DLD1 (cell line): ENCODE data around the gene LENG8.
"Not testable (repeated sequence)": the region's sequence is repeated elsewhere in the genome, so short reads cannot be mapped to it uniquely, and the experiment has no call there.

ENCODE experiments used
- in situ Hi-C: cut with HindIII; loops from 2 replicates; pipeline ENCODE4 v1.10.0; 2017; ENCODE audit warnings: low sequenced_read_pairs

The LENG8 gene

DNA sequence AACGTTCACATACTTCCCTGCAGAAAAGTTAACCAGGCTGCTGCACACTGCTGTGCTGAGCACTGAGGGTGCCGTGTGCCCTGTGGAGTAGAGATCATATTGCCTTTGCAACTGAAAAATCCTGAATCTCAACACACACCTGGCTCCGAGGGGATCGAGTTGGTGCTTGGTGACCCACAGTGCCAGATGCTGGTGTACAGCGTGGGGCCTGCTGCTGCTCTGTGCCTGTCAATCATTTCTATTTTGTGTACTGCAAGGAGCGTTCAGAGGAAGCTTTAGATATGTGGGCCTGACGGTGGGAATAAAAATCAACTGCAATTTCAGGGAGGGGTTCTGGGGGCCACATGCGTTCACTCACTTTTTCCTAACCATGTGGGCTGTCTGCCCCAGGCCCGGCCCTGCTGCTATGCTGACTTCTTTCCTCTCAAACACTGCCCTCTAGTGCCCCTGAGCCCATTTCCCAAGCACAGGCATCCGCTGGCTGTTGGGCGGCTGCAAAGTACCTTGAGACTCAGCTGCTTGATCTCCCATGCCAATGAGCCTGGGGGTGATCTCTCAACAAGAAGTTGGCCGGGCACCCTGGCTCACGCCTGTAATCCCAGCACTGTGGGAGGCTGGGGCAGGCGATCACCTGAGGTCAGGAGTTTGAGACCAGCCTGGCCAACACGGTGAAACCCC, 9.7 kb upstream of the LENG8 start:
- in situ Hi-C loops, result no loop called here

- in situ Hi-C loops, result no loop called here
Observed at GRCh38 chr19:54440641-54441040, 8.4 kb upstream of the LENG8 start.

DNA sequence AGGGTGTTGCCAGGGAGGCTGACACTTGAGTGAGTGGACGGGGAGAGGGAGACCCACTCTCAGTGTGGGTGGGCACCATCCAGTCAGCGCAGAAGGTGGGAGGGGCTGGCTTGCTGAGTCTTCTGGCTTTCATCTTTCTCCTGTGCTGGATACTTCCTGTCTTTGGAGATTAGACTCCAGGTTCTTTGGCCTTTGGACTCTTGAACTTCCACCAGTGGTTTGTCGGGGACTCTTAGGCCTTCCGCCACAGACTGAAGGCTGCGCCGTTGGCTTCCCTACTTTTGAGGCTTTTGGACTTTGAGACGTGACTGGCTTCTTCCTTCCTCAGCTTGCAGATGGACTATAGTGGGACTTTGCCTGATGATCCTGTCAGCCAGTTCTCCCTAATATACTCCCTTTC, 4.3 kb upstream of the LENG8 start:
- in situ Hi-C loops, result no loop called here

DNA sequence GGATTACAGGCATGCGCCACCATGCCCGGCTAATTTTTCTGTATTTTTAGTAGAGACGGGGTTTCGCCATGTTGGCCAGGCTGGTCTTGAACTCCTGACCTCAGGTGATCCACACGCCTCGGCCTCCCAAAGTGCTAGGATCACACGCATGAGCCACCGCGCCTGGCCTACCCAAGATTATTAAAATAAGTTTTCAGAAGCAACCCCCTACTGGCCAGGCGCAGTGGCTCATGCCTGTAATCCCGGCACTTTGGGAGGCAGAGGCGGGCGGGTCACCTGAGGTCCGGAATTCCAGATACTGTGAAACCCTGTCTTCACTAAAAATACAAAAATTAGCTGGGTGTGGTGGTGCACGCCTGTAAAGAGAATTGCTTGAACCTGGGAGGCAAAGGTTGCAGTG, 2.6 kb upstream of the LENG8 start:
- in situ Hi-C loops, result not testable (repeated sequence)

DNA sequence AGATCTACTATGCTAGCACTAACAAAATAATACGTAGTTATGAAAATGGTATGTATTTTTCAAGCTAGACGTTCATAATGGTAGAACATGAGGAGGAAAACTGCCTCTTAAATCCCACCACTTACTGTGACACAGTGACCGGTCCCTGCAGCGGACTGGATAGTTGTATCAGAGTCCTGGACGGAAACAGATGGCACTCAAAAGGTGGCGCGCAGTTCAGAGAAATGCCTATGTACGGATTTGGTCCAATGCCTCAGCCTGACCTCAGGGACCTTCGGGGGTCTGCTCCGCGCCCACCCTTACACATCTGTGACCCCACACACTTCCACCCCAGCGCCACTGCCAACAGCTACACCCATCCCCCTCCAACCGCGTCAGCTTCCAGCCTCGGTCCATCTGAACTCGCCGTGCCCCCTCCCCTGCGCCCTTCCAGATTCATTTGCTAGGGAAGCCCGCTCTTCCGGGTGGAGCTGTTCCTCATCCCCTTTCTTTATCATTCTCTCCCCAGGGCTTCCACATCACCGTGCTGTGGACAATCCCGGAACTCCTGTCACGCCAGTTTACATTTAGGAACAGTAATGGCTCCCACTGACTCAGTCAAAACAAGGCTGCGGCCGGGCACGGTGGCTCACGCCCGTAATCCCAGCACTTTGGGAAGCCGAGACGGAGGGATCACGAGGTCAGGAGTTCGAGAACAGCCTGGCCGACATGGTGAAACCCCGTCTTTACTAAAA, 792 bp upstream of the LENG8 start:
- in situ Hi-C loops, result no loop called here

DNA sequence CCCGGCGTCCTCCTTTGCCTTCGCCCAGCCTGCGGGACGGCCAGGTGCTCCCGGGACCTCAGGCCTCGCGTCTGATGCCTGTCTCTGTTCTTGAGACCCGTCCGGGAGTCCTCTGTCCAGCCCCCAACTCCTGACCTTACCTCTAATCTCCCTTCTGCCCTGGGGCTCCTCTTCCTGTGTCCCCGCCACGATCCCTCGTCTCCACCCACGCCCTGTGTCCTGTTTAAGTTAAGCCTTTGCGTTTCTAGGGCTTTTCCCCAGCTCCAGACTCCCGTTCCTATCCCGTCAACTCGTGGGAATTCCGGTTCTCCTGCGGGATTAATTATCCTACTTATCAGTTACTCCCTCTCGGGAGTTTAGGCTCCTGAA, 686 bp downstream of the LENG8 start:
- in situ Hi-C loops, result no loop called here

- in situ Hi-C loops, result no loop called here
Observed at GRCh38 chr19:54451331-54451871, 2.4 kb downstream of the LENG8 start.

GRCh38 chr19:54451997-54452396, 3.0 kb downstream of the LENG8 start:
- in situ Hi-C loops, result no loop called here

GRCh38 chr19:54452626-54453025, 3.6 kb downstream of the LENG8 start:
- in situ Hi-C loops, result no loop called here

DNA sequence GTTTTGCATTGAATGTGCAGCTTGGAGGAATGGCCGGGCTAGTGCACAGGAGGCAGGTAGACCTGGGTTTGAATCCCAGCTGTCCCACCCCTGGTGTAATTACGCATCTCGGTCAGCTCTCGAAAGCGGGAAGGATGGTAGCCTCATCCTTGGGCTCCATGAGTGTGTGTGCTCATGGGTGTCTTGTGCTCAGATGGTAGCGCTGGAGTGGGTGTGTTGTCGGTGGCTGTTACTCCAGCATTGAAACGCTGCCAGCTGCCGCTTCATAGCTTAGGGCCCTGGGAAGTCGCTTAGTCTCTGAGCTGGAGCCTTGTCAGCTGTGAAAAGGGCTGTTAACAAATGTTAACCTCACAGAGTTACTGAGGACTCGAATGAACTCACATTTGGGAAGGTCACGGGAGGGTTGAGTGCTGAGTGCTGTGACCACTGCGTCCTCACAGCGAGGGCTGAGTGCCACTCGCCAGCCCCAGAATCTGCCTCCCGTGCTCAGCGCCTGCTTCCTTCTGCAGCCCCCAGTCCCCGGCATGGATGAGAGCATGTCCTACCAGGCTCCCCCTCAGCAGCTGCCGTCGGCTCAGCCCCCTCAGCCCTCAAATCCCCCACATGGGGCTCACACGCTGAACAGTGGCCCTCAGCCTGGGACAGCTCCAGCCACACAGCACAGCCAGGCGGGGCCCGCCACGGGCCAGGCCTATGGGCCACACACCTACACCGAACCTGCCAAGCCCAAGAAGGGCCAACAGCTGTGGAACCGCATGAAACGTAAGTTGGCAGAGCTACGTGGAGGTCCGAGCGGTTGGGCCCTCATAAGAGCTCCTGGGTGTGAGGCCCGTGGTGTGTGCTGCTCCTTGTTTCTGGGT, 5.2 kb downstream of the LENG8 start:
- in situ Hi-C loops, result no loop called here

GRCh38 chr19:54454781-54455675, 6.0 kb downstream of the LENG8 start:
- in situ Hi-C loops, result no loop called here

- in situ Hi-C loops, result no loop called here
Observed at GRCh38 chr19:54455786-54456422, 6.9 kb downstream of the LENG8 start.

DNA sequence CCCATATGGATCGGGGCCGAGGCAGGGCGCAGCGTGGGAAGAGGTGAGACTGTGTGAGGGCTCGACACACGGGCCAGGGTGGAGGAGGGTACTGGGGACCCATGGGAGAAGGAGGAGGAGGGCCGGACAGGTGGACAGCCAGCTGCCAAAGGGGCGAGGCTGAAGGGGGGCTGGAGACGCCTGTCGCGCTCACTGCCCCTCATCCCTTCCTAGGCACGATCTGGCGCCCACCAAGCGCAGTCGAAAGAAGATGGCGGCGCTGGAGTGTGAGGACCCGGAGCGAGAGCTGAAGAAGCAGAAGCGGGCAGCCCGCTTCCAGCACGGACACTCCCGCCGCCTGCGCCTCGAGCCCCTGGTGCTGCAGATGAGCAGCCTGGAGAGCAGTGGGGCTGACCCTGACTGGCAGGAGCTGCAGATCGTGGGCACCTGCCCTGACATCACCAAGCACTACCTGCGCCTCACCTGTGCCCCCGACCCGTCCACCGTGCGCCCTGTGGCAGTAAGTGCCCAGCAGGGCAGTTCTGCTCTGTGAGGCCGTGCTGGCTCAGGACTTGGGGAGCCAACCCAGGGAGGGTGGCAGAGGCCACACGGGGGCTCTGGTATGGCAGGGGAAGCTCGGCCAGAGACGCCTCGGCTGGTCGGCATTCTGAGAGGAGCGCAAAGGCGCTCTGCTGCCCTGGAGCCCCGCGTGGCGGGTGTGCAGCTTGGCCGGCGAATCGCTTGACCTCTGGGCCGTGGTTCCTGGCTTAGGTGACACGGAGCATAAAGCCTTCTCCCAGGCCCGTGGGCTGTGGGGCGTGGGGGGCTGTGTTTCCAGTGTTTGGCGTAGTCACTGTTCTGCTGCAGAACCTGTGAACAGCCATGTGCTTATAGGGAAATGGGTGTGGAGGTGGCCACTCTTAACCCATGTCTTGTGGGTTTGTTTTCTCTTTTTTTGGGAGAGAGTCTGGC, 7.7 kb downstream of the LENG8 start:
- in situ Hi-C loops, result no loop called here

- in situ Hi-C loops, result no loop called here
Observed at GRCh38 chr19:54457773-54458647, 9.0 kb downstream of the LENG8 start.

DNA sequence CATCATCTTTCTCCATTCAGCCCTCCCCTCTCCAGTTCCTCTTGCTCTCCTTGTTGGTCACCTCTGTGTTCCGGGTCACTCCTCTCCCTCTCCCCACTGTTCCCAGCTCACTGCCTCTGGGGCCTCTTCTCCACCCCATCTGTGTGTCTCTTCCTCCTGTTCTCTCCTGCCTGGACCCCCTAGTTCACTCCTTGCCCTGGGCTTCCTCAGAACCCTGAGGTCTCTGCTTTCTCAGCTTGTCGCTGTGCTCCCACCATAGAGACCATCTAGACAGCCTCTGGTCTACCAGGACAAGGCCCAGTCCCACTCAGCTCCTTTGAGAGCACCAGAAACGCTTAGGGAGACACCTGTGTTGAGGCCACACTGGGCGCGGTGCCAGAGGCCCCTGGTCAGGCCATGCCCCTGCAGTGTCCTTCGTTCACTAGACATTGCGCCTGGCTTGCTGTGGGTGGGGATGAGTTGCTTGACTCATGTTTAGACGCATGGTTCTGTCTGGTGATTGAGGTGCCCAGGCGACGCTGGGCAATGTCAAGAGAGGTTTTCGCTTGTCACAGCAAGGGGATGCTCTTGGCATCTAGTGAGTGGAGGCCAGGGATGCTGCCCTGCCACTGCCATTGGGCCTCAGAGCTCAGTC, 9.8 kb downstream of the LENG8 start:
- in situ Hi-C loops, result no loop called here

GRCh38 chr19:54459282-54460229, 10.6 kb downstream of the LENG8 start:
- in situ Hi-C loops, result no loop called here
